MM.1S (cell line): ENCODE data around the gene PLOD1.

Source experiments
- DNase-seq: peaks from one replicate; pipeline ENCODE4 v3.0.0-alpha.2; 2015
- H2AFZ ChIP-seq: fragments of 300-600 bp; sonication (generic); 2 replicates; pipeline ENCODE4 v1.6.0; 2016; ENCODE audit warnings: antibody characterized with exemption, low read length
- H3F3A ChIP-seq: fragments of 300-600 bp; sonication (generic); 2 replicates; pipeline ENCODE4 v1.6.1; 2016; ENCODE audit warnings: mild to moderate bottlenecking, antibody characterized with exemption, low read length, moderate library complexity, mixed read lengths; ENCODE audit not compliant: insufficient read depth
- H3K27ac ChIP-seq: fragments of 300-600 bp; sonication (generic); 2 replicates; pipeline ENCODE4 v1.5.1; 2016; ENCODE audit warnings: mild to moderate bottlenecking, low read length
- H3K27me3 ChIP-seq: fragments of 300-600 bp; sonication (generic); replicated peaks from 2 replicates; pipeline ENCODE4 v1.6.0; 2016; ENCODE audit warnings: low read length; ENCODE audit not compliant: insufficient read depth
- H3K36me3 ChIP-seq: fragments of 300-600 bp; sonication (generic); replicated peaks from 2 replicates; pipeline ENCODE4 v1.6.1; 2016; ENCODE audit warnings: mild to moderate bottlenecking, low read length, mixed read lengths; ENCODE audit not compliant: insufficient read depth
- H3K4me1 ChIP-seq: fragments of 300-600 bp; sonication (generic); 2 replicates; pipeline ENCODE4 v1.6.1; 2016; ENCODE audit warnings: low read length, mixed read lengths
- H3K4me2 ChIP-seq: fragments of 300-600 bp; sonication (generic); 2 replicates; pipeline ENCODE4 v1.6.0; 2016; ENCODE audit warnings: low read depth, low read length
- H3K4me3 ChIP-seq: fragments of 300-600 bp; sonication (generic); 2 replicates; pipeline ENCODE4 v1.5.1; 2016; ENCODE audit warnings: low read length, mixed read lengths
- H3K79me2 ChIP-seq: fragments of 300-600 bp; sonication (generic); 2 replicates; pipeline ENCODE4 v1.6.1; 2016; ENCODE audit warnings: mixed run types, low read length, mixed read lengths
- H3K9ac ChIP-seq: fragments of 300-600 bp; sonication (generic); 2 replicates; pipeline ENCODE4 v1.6.1; 2016; ENCODE audit warnings: low read length, mixed read lengths
- H3K9me2 ChIP-seq: fragments of 300-600 bp; sonication (generic); replicated peaks from 2 replicates; pipeline ENCODE4 v1.6.1; 2016; ENCODE audit warnings: mild to moderate bottlenecking, low read length, mixed read lengths; ENCODE audit not compliant: insufficient read depth
- H3K9me3 ChIP-seq: fragments of 300-600 bp; sonication (generic); replicated peaks from 2 replicates; pipeline ENCODE4 v1.6.1; 2016; ENCODE audit warnings: mild to moderate bottlenecking, low read length, mixed read lengths; ENCODE audit not compliant: insufficient read depth
- H4K20me1 ChIP-seq: fragments of 300-600 bp; sonication (generic); 2 replicates; pipeline ENCODE4 v1.6.1; 2016; ENCODE audit warnings: mild to moderate bottlenecking, low read length, moderate library complexity, mixed read lengths; ENCODE audit not compliant: insufficient read depth
- CTCF ChIP-seq: fragments of 300-600 bp; sonication (generic); IDR thresholded peaks from 2 replicates; pipeline ENCODE4 v1.5.1; 2016; ENCODE audit warnings: antibody characterized with exemption, low read length, mixed read lengths
- EZH2 ChIP-seq: fragments of 300-600 bp; sonication (generic); optimal IDR thresholded peaks from 2 replicates; pipeline ENCODE3; 2017; ENCODE audit warnings: low read depth, mild to moderate bottlenecking, antibody characterized with exemption, low read length, mixed read lengths
- EZH2phosphoT487 ChIP-seq: fragments of 300-600 bp; sonication (generic); IDR thresholded peaks from 2 replicates; pipeline ENCODE4 v1.6.1; 2018; ENCODE audit warnings: antibody characterized with exemption, low read length

PLOD1 gene

GRCh38 chr1:11943619-11944018 is 9.1 kb downstream of the PLOD1 start:
- Histone ChIP-seq H3K9me3 (no peaks in the 10 kb centered on the region), H3K4me1 (peaks cover under 1% of the 10 kb centered on the region; the same call in 1 of the 2 replicates), H3K9ac (no peak overlapping the region), H4K20me1 (no peaks in the 10 kb centered on the region), H3K79me2 (no peaks in the 10 kb centered on the region), H3K4me2 (no peak overlapping the region), H3K9me2 (no peaks in the 10 kb centered on the region), H2AFZ (no peak overlapping the region), H3K36me3 (no peaks in the 10 kb centered on the region), H3K27me3 (no peaks in the 10 kb centered on the region), H3F3A (no peaks in the 10 kb centered on the region), H3K27ac (no peak overlapping the region), H3K4me3 (no peak overlapping the region)
- no peak for DNase-seq
- TF ChIP-seq CTCF, result no peak
- no peak for TF ChIP-seq EZH2
- no peak for TF ChIP-seq EZH2phosphoT487

- Histone ChIP-seq H3K4me3 (no peak overlapping the region), H4K20me1 (no peaks in the 10 kb centered on the region), H3K9me3 (no peaks in the 10 kb centered on the region), H3K4me2 (no peak overlapping the region), H3K27ac (no peak overlapping the region), H3K36me3 (no peaks in the 10 kb centered on the region), H2AFZ (no peak overlapping the region), H3K4me1 (peaks cover 4% of the 10 kb centered on the region; the same call in 1 of the 2 replicates), H3F3A (no peaks in the 10 kb centered on the region), H3K79me2 (no peaks in the 10 kb centered on the region), H3K27me3 (no peaks in the 10 kb centered on the region), H3K9ac (no peak overlapping the region), H3K9me2 (no peaks in the 10 kb centered on the region)
- DNase-seq, result no peak
- TF ChIP-seq CTCF (no peak), EZH2 (no peak), EZH2phosphoT487 (no peak)
Measured at GRCh38 chr1:11944358-11944931, 9.9 kb downstream of the PLOD1 start.

GRCh38 chr1:11946647-11947046 is 12.1 kb downstream of the PLOD1 start:
- TF ChIP-seq CTCF (no peak), EZH2 (no peak), EZH2phosphoT487 (no peak)
- no peaks in the 10 kb centered on the region for H3K79me2 ChIP-seq
- no peaks in the 10 kb centered on the region for H4K20me1 ChIP-seq
- no peaks in the 10 kb centered on the region for H3K9me2 ChIP-seq
- H3K27me3 ChIP-seq, result no peaks in the 10 kb centered on the region
- H3K4me1 ChIP-seq, result peaks cover 4% of the 10 kb centered on the region; the same call in 1 of the 2 replicates
- H3K36me3 ChIP-seq, result no peaks in the 10 kb centered on the region
- H3K27ac ChIP-seq, result no peak overlapping the region
- H3K9ac ChIP-seq, result no peak overlapping the region
- no peak overlapping the region for H3K4me2 ChIP-seq
- H2AFZ ChIP-seq, result no peak overlapping the region
- no peaks in the 10 kb centered on the region for H3F3A ChIP-seq
- H3K9me3 ChIP-seq, result no peaks in the 10 kb centered on the region
- DNase-seq, result no peak
- H3K4me3 ChIP-seq, result no peak overlapping the region
